ENCODE results near the gene LILRB4. TPM values are rescaled to one million over a fixed set of nuclear protein-coding genes. Genes with fewer than 3 reads are reported as not detected.
"Not testable (repeated sequence)": the region's sequence is repeated elsewhere in the genome, so short reads cannot be mapped to it uniquely, and the experiment has no call there.

The LILRB4 gene
- total RNA-seq: not detected

- H3K36me3 Mint-ChIP-seq (ENCODE audit: insufficient read depth in 2 of 2): peaks cover 0 to 3% of the 10 kb centered on the region in 2 donors
- peaks cover 2 to 3% of the 10 kb centered on the region in 2 donors for H3K9me3 Mint-ChIP-seq
- H3K4me3 Mint-ChIP-seq: no peak within 1 kb of the TSS
- DNase-seq: no peak
- no peak within 1 kb of the TSS for H3K27ac Mint-ChIP-seq
- no peak for ATAC-seq (replicated peaks in 1 of 2)
- no peaks in the 10 kb centered on the region for H3K4me1 Mint-ChIP-seq (ENCODE audit: low read depth)
- H3K27me3 Mint-ChIP-seq (ENCODE audit: low read depth): peaks cover 12% of the 10 kb centered on the region
Observed at GRCh38 chr19:54662730-54663129, at the start of gene LILRB4. Gene LILRB4 (plus strand): TSS chr19:54662985. CDS start chr19:54663034, 49 bp downstream.

GRCh38 chr19:54614726-54615125 lies 48.1 kb upstream of the LILRB4 start:
- H3K4me3 Mint-ChIP-seq: no peak overlapping the region
- no peak overlapping the region for H3K27ac Mint-ChIP-seq
- no peaks in the 10 kb centered on the region for H3K4me1 Mint-ChIP-seq (ENCODE audit: low read depth)
- H3K9me3 Mint-ChIP-seq: peaks cover 2% of the 10 kb centered on the region in 2 donors
- ATAC-seq (replicated peaks in 1 of 2) (no peak), DNase-seq (no peak)
- H3K27me3 Mint-ChIP-seq (ENCODE audit: low read depth): peaks cover 22% of the 10 kb centered on the region
- H3K36me3 Mint-ChIP-seq (ENCODE audit: insufficient read depth in 2 of 2): peaks cover 0 to 2% of the 10 kb centered on the region in 2 donors

GRCh38 chr19:54616057-54616456 lies 46.7 kb upstream of the LILRB4 start:
- Mint-ChIP-seq H3K27ac (no peak overlapping the region), H3K4me1 (ENCODE audit: low read depth) (no peaks in the 10 kb centered on the region), H3K36me3 (ENCODE audit: insufficient read depth in 2 of 2) (peaks cover 0 to 2% of the 10 kb centered on the region in 2 donors), H3K9me3 (peaks cover 2% of the 10 kb centered on the region in 2 donors), H3K27me3 (ENCODE audit: low read depth) (peaks cover 19% of the 10 kb centered on the region), H3K4me3 (no peak overlapping the region)
- DNase-seq (no peak), ATAC-seq (replicated peaks in 1 of 2) (no peak)

GRCh38 chr19:54616821-54617560 lies 45.8 kb upstream of the LILRB4 start:
- no peaks in the 10 kb centered on the region for H3K4me1 Mint-ChIP-seq (ENCODE audit: low read depth)
- ATAC-seq (replicated peaks in 1 of 2) (peak in 1 of 2 donors; percentile 44), DNase-seq (peak in 1 of 2 donors; percentile 8)
- H3K27me3 Mint-ChIP-seq (ENCODE audit: low read depth): peaks cover 25% of the 10 kb centered on the region
- H3K9me3 Mint-ChIP-seq: peaks cover 2% of the 10 kb centered on the region in 2 donors
- H3K27ac Mint-ChIP-seq: peak overlapping the region; percentile 89
- peak overlapping the region; percentile 19 to 67 for H3K4me3 Mint-ChIP-seq
- H3K36me3 Mint-ChIP-seq (ENCODE audit: insufficient read depth in 2 of 2): peaks cover 0 to 2% of the 10 kb centered on the region in 2 donors

GRCh38 chr19:54620464-54620863 lies 42.3 kb upstream of the LILRB4 start:
- no peak for ATAC-seq (replicated peaks in 1 of 2)
- H3K4me3 Mint-ChIP-seq: no peak overlapping the region

GRCh38 chr19:54622431-54622830 lies 40.4 kb upstream of the LILRB4 start:
- Mint-ChIP-seq H3K4me1 (ENCODE audit: low read depth) (no peaks in the 10 kb centered on the region), H3K9me3 (peaks cover 0 to 2% of the 10 kb centered on the region in 2 donors), H3K4me3 (peak overlapping the region in 1 of 2 donors; percentile 17), H3K27ac (peak overlapping the region; percentile 2), H3K27me3 (ENCODE audit: low read depth) (peaks cover 26% of the 10 kb centered on the region), H3K36me3 (ENCODE audit: insufficient read depth in 2 of 2) (no peaks in the 10 kb centered on the region)
- no peak for DNase-seq
- ATAC-seq (replicated peaks in 1 of 2): no peak

More at GRCh38 chr19:54620464-54620863, 42.3 kb upstream of the LILRB4 start:
- peaks cover 0 to 2% of the 10 kb centered on the region in 2 donors for H3K9me3 Mint-ChIP-seq
- H3K36me3 Mint-ChIP-seq (ENCODE audit: insufficient read depth in 2 of 2): peaks cover 0 to 2% of the 10 kb centered on the region in 2 donors
- H3K27ac Mint-ChIP-seq: no peak overlapping the region
- peaks cover 28% of the 10 kb centered on the region for H3K27me3 Mint-ChIP-seq (ENCODE audit: low read depth)
- no peaks in the 10 kb centered on the region for H3K4me1 Mint-ChIP-seq (ENCODE audit: low read depth)
- DNase-seq: no peak

GRCh38 chr19:54624234-54624633 lies 38.6 kb upstream of the LILRB4 start:
- ATAC-seq (replicated peaks in 1 of 2); H3K4me1 Mint-ChIP-seq (ENCODE audit: low read depth); DNase-seq; H3K36me3 Mint-ChIP-seq (ENCODE audit: insufficient read depth in 2 of 2); H3K9me3 Mint-ChIP-seq; H3K27ac Mint-ChIP-seq: not testable (repeated sequence)
- Mint-ChIP-seq H3K27me3 (ENCODE audit: low read depth) (peaks cover 26% of the 10 kb centered on the region), H3K4me3 (peak overlapping the region in 1 of 2 donors; percentile 10)

- H3K9me3 Mint-ChIP-seq; H3K4me1 Mint-ChIP-seq (ENCODE audit: low read depth); H3K27ac Mint-ChIP-seq; H3K4me3 Mint-ChIP-seq; DNase-seq; H3K36me3 Mint-ChIP-seq (ENCODE audit: insufficient read depth in 2 of 2): not testable (repeated sequence)
- H3K27me3 Mint-ChIP-seq (ENCODE audit: low read depth): peaks cover 34% of the 10 kb centered on the region
- peak in 1 of 2 donors; percentile 53 for ATAC-seq (replicated peaks in 1 of 2)
Observed at GRCh38 chr19:54624934-54625730, 37.7 kb upstream of the LILRB4 start.

GRCh38 chr19:54626757-54627156 lies 36.0 kb upstream of the LILRB4 start:
- Mint-ChIP-seq H3K4me1 (ENCODE audit: low read depth) (no peaks in the 10 kb centered on the region), H3K4me3 (no peak overlapping the region), H3K9me3 (peaks cover 0 to 2% of the 10 kb centered on the region in 2 donors), H3K27me3 (ENCODE audit: low read depth) (peaks cover 37% of the 10 kb centered on the region), H3K36me3 (ENCODE audit: insufficient read depth in 2 of 2) (no peaks in the 10 kb centered on the region), H3K27ac (peak overlapping the region; percentile 61)
- DNase-seq (no peak), ATAC-seq (replicated peaks in 1 of 2) (no peak)

GRCh38 chr19:54627912-54628311 lies 34.9 kb upstream of the LILRB4 start:
- not testable (repeated sequence) for H3K36me3 Mint-ChIP-seq (ENCODE audit: insufficient read depth in 2 of 2); H3K9me3 Mint-ChIP-seq; H3K4me3 Mint-ChIP-seq; DNase-seq; H3K27ac Mint-ChIP-seq; ATAC-seq (replicated peaks in 1 of 2); H3K4me1 Mint-ChIP-seq (ENCODE audit: low read depth)
- H3K27me3 Mint-ChIP-seq (ENCODE audit: low read depth): peaks cover 35% of the 10 kb centered on the region

GRCh38 chr19:54630262-54630661 lies 32.5 kb upstream of the LILRB4 start, which contains the start of gene LILRB1:
Gene LILRB1 (plus strand): TSS chr19:54630484. CDS start chr19:54631074, 590 bp downstream.
- not testable (repeated sequence) for ATAC-seq (replicated peaks in 1 of 2); H3K36me3 Mint-ChIP-seq (ENCODE audit: insufficient read depth in 2 of 2); H3K4me1 Mint-ChIP-seq (ENCODE audit: low read depth); H3K4me3 Mint-ChIP-seq; H3K9me3 Mint-ChIP-seq; H3K27ac Mint-ChIP-seq; DNase-seq
- H3K27me3 Mint-ChIP-seq (ENCODE audit: low read depth): peaks cover 25% of the 10 kb centered on the region

GRCh38 chr19:54630782-54631181 lies 32.0 kb upstream of the LILRB4 start:
- Mint-ChIP-seq H3K4me3 (no peak overlapping the region), H3K36me3 (ENCODE audit: insufficient read depth in 2 of 2) (no peaks in the 10 kb centered on the region), H3K27me3 (ENCODE audit: low read depth) (peaks cover 23% of the 10 kb centered on the region), H3K27ac (no peak overlapping the region), H3K4me1 (ENCODE audit: low read depth) (no peaks in the 10 kb centered on the region), H3K9me3 (peaks cover 0 to 2% of the 10 kb centered on the region in 2 donors)
- no peak for DNase-seq
- ATAC-seq (replicated peaks in 1 of 2): no peak

All from activated T-cell treated with anti-CD3 and anti-CD28 coated beads, Interleukin-2, amount 50 U/mL, for 72 hours (primary cell).